Measurements from ENCODE around the gene LYZL6. TPM values are rescaled to one million over a fixed set of nuclear protein-coding genes. Genes with fewer than 3 reads are reported as not detected.
A peak's percentile ranks its signal among the peaks of the same experiment; 100 is the strongest.

The LYZL6 gene
- total and polyA plus RNA-seq, 10 donors, result not detected

DNA sequence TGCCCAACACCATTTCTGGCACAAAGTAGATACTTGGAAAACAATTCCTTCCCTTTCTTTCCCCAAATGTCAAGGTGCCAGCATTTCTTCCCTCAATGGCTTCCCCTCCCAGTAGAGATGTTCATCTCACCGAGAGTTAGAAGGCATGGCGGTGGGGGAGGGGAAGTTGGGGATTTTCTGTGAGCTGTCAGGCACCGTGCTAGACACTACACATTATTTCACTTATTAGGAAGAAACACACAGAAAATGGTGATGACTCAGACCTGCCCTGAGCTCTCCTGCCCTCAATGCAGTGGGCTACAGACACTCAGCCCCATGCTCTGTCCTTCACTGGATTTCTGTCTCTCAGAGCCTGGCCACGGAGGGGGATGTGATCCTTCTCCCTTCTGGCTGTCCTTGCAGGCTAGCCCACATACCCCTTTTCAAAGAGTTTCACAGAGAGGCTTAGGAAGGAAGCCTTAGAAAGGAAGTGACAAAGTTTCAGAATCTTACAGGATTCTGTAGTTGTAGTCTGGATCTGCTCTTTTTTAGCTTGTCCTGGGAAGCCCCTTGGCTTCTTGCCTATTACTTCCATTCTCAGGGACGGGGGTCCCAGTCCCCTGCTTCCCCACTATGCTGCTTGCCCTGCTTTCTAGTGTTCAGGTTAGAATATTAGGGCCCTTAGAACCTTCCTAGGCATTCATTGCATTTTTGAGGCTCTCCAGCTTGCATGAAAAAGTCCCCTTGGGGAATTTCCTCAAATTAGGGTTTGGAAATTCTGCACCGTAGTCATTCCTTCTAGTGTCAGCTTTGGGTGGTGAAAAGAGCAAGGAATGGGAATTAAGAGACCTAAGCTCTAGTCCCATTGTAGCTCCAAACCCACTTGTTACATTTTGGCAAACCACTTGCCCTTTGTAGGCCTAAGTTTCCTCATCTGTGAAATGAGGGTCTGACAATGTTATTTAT, 51.1 kb downstream of the LYZL6 start:
- Histone ChIP-seq H3K9me3 (no peaks in the 10 kb centered on the region), H3K4me1 (peaks cover 0 to 73% (median 33%) of the 10 kb centered on the region in 6 donors), H3K36me3 (no peaks in the 10 kb centered on the region), H3K27me3 (replicated peaks in 1 of 7) (peaks cover 0 to 7% (median 0%) of the 10 kb centered on the region in 7 donors), H3K27ac (peak overlapping the region in 6 of 8 donors; percentile 20 to 81 (median 56)), H3K4me3 (no peak overlapping the region)
- intact Hi-C loops (cut with DNase I; ENCODE audit: low total_unique reads), result no loop called here
- no peak for DNase-seq
- 27 to 46% (median 36%) methylated on average over 6 of the region's 6 CpGs for WGBS, 5 donors
- no peak for TF ChIP-seq POLR2A (IDR thresholded peaks at IDR 0.05)
- TF ChIP-seq, protein P1, sequence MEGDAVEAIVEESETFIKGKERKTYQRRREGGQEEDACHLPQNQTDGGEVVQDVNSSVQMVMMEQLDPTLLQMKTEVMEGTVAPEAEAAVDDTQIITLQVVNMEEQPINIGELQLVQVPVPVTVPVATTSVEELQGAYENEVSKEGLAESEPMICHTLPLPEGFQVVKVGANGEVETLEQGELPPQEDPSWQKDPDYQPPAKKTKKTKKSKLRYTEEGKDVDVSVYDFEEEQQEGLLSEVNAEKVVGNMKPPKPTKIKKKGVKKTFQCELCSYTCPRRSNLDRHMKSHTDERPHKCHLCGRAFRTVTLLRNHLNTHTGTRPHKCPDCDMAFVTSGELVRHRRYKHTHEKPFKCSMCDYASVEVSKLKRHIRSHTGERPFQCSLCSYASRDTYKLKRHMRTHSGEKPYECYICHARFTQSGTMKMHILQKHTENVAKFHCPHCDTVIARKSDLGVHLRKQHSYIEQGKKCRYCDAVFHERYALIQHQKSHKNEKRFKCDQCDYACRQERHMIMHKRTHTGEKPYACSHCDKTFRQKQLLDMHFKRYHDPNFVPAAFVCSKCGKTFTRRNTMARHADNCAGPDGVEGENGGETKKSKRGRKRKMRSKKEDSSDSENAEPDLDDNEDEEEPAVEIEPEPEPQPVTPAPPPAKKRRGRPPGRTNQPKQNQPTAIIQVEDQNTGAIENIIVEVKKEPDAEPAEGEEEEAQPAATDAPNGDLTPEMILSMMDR (IDR thresholded peaks at IDR 0.05 in 8 of 11, conservative IDR thresholded peaks at IDR 0.05 in 3 of 11), result no peak
- no peak for TF ChIP-seq POLR2AphosphoS5 (IDR thresholded peaks at IDR 0.05)

DNA sequence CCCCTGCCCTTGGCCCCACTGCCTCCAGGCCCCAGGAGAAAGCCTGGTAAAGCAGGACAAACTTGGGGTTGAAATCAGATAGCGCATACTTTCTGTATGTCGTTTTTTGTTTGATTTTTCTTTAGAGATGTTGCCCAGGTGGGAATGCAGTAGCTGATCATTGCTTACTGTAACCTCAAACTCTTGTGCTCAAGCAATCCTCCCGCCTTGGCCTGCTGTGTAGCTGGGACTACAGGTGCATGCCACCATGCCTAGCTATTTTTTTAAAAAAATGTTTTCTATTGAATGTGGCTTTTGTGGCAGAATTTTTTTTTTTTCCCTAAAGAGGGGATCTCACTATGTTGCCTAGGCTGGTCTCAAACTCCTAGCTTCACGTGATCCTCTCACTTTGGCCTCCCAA, 52.2 kb downstream of the LYZL6 start:
- TF ChIP-seq, protein P1 (IDR thresholded peaks at IDR 0.05 in 8 of 11, conservative IDR thresholded peaks at IDR 0.05 in 3 of 11), result no peak
- TF ChIP-seq POLR2AphosphoS5 (IDR thresholded peaks at IDR 0.05) (no peak), POLR2A (IDR thresholded peaks at IDR 0.05) (no peak)
- Histone ChIP-seq H3K4me1 (peaks cover 0 to 62% (median 28%) of the 10 kb centered on the region in 6 donors), H3K27me3 (replicated peaks in 1 of 7) (peaks cover 0 to 3% (median 0%) of the 10 kb centered on the region in 7 donors), H3K9me3 (no peaks in the 10 kb centered on the region), H3K4me3 (no peak overlapping the region), H3K27ac (peak overlapping the region in 6 of 8 donors; percentile 22 to 81 (median 60)), H3K36me3 (no peaks in the 10 kb centered on the region)
- WGBS, 5 donors, result 80 to 88% (median 83%) methylated on average over 4 of the region's 4 CpGs
- DNase-seq, result no peak
- intact Hi-C loops (cut with DNase I; ENCODE audit: low total_unique reads), result no loop called here

DNA sequence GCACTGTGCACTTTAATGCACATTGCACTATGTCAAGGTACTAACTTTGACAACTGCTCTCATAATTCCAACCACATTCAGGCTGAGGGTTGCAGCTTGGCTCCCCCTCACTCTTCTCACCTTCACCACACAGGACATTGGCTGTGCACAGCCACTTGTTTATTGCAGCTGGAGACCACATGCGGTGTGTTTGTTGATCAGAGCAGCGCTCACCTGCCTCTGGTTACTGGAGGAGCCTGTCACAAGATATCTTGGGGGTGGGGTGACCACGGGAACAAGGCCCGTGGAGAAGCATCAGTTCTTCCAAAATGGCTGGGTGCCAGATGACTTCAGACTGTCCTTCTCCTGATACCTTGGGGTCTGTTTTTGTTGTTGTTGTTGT, 52.7 kb downstream of the LYZL6 start:
- Histone ChIP-seq H3K9me3 (no peaks in the 10 kb centered on the region), H3K27ac (peak overlapping the region in 5 of 8 donors; percentile 42 to 84 (median 69)), H3K27me3 (replicated peaks in 1 of 7) (no peaks in the 10 kb centered on the region), H3K4me1 (peaks cover 0 to 57% (median 27%) of the 10 kb centered on the region in 6 donors), H3K4me3 (no peak overlapping the region), H3K36me3 (no peaks in the 10 kb centered on the region)
- WGBS, 5 donors, result 57 to 79% (median 67%) methylated on average over 4 of the region's 4 CpGs
- TF ChIP-seq POLR2AphosphoS5 (IDR thresholded peaks at IDR 0.05) (peak in 1 of 3 donors; percentile 74), POLR2A (IDR thresholded peaks at IDR 0.05) (no peak)
- intact Hi-C loops (cut with DNase I; ENCODE audit: low total_unique reads), result no loop called here
- DNase-seq, result peak; percentile 80

DNA sequence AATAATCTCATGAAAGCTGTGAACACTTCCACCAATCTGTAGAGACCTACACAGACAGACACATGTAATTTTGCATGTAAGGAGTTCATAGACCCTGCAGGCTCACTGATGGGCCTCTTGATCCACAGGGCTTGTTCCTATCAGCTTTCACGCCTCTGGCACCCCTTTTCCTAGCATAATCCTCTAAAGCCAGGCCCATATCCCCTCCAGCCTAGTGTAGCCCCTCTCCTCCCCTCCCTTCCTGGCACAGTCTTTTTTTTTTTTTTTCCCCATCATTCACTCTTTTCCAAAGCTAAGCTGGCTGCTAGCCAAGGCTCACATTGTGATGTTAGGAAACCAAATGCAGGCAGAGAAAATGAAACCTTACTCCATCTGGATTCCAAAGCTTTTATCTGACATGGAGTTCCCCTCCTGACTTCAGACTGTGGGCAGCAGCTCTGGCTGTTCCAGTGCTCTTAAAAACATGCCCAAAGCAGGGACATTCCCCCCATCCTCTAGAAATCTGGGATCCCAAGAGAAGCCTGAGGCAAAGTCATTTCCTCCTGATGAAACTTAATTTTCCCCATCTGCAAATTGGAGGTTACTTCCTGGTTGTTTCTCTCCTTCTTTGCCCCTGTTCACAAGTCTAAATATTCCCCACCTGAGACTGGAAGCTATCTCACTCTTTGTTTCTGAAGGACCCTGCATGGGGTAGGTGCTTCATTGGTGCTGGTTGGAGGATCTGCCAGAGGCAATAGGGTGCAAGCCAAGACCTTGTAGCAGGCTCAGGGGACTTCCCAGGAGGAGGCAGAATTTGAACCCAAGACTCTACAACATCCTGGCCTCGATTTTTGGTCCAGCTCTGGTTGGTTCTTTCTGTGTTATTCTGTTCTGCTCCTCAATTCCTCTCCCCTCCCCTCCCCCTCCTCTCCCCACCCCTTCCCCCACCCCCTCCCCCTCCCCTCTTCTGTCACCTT, 53.4 kb downstream of the LYZL6 start:
- Histone ChIP-seq H3K4me3 (no peak overlapping the region), H3K9me3 (no peaks in the 10 kb centered on the region), H3K27ac (peak overlapping the region; percentile 41 to 84 (median 50)), H3K4me1 (peaks cover 0 to 50% (median 25%) of the 10 kb centered on the region in 6 donors), H3K27me3 (replicated peaks in 1 of 7) (no peaks in the 10 kb centered on the region), H3K36me3 (no peaks in the 10 kb centered on the region)
- DNase-seq, result no peak
- WGBS, 5 donors, result 56 to 88% (median 75%) methylated on average over 2 of the region's 2 CpGs
- TF ChIP-seq POLR2A (IDR thresholded peaks at IDR 0.05), result no peak
- no peak for TF ChIP-seq POLR2AphosphoS5 (IDR thresholded peaks at IDR 0.05)
- TF ChIP-seq, protein P1 (IDR thresholded peaks at IDR 0.05 in 8 of 11, conservative IDR thresholded peaks at IDR 0.05 in 3 of 11), result no peak
- intact Hi-C loops (cut with DNase I; ENCODE audit: low total_unique reads), result no loop called here
